Measurements from ENCODE around the gene RING1.
A peak's percentile ranks its signal among the peaks of the same experiment; 100 is the strongest.

RING1 gene

DNA sequence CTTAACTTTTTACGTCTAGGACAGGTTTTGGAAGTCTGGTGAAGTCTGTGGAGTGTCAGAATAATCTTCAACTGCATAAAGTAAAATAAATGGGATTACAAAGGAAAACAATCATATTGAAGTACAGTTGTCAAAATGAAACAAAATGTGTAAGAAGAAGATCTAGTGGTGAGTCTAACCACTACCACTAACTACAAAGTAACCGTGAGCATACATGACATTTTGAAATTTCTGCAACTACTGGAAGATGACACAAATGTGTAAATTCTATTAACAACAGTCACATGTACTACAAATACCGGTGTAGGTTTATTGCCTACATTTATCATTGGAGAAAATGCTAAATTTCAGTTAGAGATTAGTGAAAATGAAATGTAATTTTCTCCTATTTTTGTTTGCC, 33.7 kb downstream of the RING1 start:
- FAIRE-seq: no peak
- TF ChIP-seq POLR2AphosphoS5 (IDR thresholded peaks at IDR 0.05; ENCODE audit: low read depth, low read length) (no peak), POLR2A (IDR thresholded peaks at IDR 0.05; ENCODE audit: low read depth, low read length) (no peak), TAF1 (IDR thresholded peaks at IDR 0.05; ENCODE audit: borderline replicate concordance, low read depth, low read length) (no peak)
- DNase-seq (ENCODE audit: insufficient read length): no peak

DNA sequence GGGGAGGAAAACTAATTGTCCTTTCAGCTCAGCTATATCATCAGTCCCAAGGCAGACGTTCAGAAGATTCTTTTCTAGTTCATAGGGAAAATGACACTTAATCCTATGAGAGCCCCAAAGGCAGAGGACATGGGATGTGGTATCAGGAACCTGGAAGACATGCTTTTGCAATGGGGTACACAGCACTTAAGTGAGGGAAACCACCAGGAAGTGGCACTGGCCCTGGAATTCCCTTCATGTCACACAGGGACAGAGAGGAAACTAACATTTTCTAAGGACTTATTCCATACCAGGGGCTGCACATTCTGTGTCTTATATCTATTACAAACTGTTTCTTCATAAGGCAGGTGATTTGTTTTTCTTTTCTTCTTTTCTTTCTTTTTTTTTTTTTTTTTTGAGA, 35.2 kb downstream of the RING1 start:
- no peak for FAIRE-seq
- no peak for DNase-seq (ENCODE audit: insufficient read length)
- TF ChIP-seq POLR2A (IDR thresholded peaks at IDR 0.05; ENCODE audit: low read depth, low read length) (no peak), POLR2AphosphoS5 (IDR thresholded peaks at IDR 0.05; ENCODE audit: low read depth, low read length) (no peak)

DNA sequence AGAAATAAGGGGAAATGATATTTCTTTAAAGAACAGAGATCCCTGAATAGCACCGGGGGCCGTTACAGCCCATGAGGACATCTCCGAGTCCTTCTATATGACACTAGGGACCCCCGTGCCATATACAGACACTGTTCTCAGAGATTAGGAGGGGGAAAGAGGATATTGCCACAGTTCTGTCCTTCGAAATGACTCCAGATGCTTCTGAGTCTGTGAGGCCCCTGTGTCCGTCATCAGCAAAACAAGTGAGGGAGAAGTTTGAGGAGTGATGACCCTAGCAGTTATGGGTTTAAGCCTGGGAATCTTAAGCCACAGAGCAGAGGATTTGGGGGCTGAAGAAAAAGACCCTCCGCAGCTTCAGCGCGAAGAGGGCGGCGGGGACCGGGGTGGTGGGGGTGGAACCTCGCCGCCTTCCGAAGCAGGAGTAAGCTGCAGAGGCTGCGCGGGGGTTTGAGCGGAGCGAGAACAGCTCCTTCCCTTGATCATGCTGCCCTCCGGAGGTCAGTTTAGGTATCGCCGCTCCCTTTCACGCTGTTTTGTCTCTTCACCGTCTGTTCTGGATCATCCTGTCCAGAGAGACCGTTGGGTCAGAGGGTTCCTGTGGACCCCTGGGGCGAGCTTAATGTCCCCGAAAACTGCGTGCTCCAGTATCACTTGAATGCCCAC, 39.8 kb downstream of the RING1 start:
- TF ChIP-seq POLR2AphosphoS5 (IDR thresholded peaks at IDR 0.05; ENCODE audit: low read depth, low read length) (no peak), POLR2A (IDR thresholded peaks at IDR 0.05; ENCODE audit: low read depth, low read length) (no peak)
- peak; percentile 66 for DNase-seq (ENCODE audit: insufficient read length)
- peak; percentile 92 for FAIRE-seq

DNA sequence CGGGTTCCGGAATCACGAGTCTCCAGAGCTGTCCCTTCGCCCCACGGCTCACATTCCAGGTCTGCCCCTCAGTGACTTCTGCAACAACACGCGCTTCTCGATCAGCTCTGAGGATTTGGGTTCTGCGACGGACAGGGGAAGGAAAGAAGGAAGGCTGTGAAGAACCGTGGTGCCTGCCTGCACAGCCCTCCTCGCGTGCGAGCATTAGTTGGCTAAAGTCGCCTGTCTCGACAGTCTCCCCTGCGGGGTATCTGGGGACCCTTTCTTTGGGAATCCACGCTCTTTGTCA, 40.3 kb downstream of the RING1 start:
- DNase-seq (ENCODE audit: insufficient read length) (no peak), FAIRE-seq (no peak)
- TF ChIP-seq TAF1 (IDR thresholded peaks at IDR 0.05; ENCODE audit: borderline replicate concordance, low read depth, low read length) (no peak), POLR2A (IDR thresholded peaks at IDR 0.05; ENCODE audit: low read depth, low read length) (no peak), POLR2AphosphoS5 (IDR thresholded peaks at IDR 0.05; ENCODE audit: low read depth, low read length) (no peak)

DNA sequence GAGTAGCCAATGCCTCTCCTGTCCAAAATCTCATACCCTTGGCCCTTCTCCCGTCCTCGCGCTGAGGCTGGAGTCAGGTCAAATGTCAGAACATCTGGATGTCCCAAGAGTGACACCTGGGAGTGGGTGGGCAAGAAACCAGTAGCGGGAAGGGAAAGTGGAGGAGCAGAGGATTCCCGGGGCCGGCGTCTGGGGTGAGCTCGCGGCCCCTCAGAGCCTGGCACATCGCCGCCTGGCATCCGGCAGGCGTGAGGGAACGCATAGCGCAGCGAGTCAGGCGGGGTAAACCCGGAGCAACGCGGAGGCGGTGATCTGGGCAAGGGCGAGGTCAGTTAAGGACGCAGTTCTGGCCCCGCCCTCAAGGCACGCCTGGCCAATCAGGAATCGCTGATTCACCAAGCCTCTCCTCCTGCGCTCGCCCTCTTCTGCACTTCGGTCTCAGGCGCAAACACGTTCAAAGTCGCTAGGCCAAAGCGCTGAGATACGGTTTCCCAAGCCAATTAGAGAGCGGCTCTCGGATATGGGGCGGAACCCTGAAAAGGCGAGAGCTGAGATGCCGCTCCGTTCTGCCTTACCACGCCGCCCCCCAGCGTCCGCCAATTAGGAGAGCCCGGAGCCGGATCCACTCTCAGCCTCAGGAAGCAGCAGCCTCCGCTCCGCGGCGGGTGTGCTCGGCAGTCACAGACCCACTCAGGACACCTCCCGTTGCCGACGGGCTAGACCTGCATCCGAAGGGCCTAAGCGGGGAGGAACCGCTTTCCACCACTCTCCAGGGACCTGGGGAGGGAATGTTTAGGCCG, 40.8 kb downstream of the RING1 start:
- TF ChIP-seq POLR2A (IDR thresholded peaks at IDR 0.05; ENCODE audit: low read depth, low read length) (peak; percentile 96), TAF1 (IDR thresholded peaks at IDR 0.05; ENCODE audit: borderline replicate concordance, low read depth, low read length) (peak; percentile 56; the same call in 1 of the 2 replicates), POLR2AphosphoS5 (IDR thresholded peaks at IDR 0.05; ENCODE audit: low read depth, low read length) (peak; percentile 94)
- DNase-seq (ENCODE audit: insufficient read length) (peak; percentile 80), FAIRE-seq (peak; percentile 98)

- DNase-seq (ENCODE audit: insufficient read length) (no peak), FAIRE-seq (no peak)
- TF ChIP-seq TAF1 (IDR thresholded peaks at IDR 0.05; ENCODE audit: borderline replicate concordance, low read depth, low read length) (no peak), POLR2A (IDR thresholded peaks at IDR 0.05; ENCODE audit: low read depth, low read length) (no peak), POLR2AphosphoS5 (IDR thresholded peaks at IDR 0.05; ENCODE audit: low read depth, low read length) (no peak)
These were observed 41.7 kb downstream of the RING1 start for GRCh38 chr6:33249732-33250630.

- no peak for DNase-seq (ENCODE audit: insufficient read length)
- FAIRE-seq: no peak
These were observed 42.4 kb downstream of the RING1 start for GRCh38 chr6:33250731-33251130.

GRCh38 chr6:33251395-33252012, 43.2 kb downstream of the RING1 start:
- DNase-seq (ENCODE audit: insufficient read length) (no peak), FAIRE-seq (no peak)
- no peak for TF ChIP-seq TAF1 (IDR thresholded peaks at IDR 0.05; ENCODE audit: borderline replicate concordance, low read depth, low read length)
- no peak for TF ChIP-seq POLR2AphosphoS5 (IDR thresholded peaks at IDR 0.05; ENCODE audit: low read depth, low read length)
- TF ChIP-seq POLR2A (IDR thresholded peaks at IDR 0.05; ENCODE audit: low read depth, low read length): no peak

More at GRCh38 chr6:33250731-33251130, 42.4 kb downstream of the RING1 start:
- no peak for TF ChIP-seq POLR2AphosphoS5 (IDR thresholded peaks at IDR 0.05; ENCODE audit: low read depth, low read length)
- no peak for TF ChIP-seq TAF1 (IDR thresholded peaks at IDR 0.05; ENCODE audit: borderline replicate concordance, low read depth, low read length)
- no peak for TF ChIP-seq POLR2A (IDR thresholded peaks at IDR 0.05; ENCODE audit: low read depth, low read length)

- no peak for FAIRE-seq
- no peak for DNase-seq (ENCODE audit: insufficient read length)
- TF ChIP-seq POLR2AphosphoS5 (IDR thresholded peaks at IDR 0.05; ENCODE audit: low read depth, low read length) (no peak), TAF1 (IDR thresholded peaks at IDR 0.05; ENCODE audit: borderline replicate concordance, low read depth, low read length) (no peak), POLR2A (IDR thresholded peaks at IDR 0.05; ENCODE audit: low read depth, low read length) (no peak)
These were observed 44.5 kb downstream of the RING1 start for GRCh38 chr6:33252759-33253158.

GRCh38 chr6:33254591-33254990, 46.3 kb downstream of the RING1 start:
- TF ChIP-seq POLR2A (IDR thresholded peaks at IDR 0.05; ENCODE audit: low read depth, low read length): no peak
- no peak for TF ChIP-seq POLR2AphosphoS5 (IDR thresholded peaks at IDR 0.05; ENCODE audit: low read depth, low read length)
- no peak for TF ChIP-seq TAF1 (IDR thresholded peaks at IDR 0.05; ENCODE audit: borderline replicate concordance, low read depth, low read length)
- DNase-seq (ENCODE audit: insufficient read length) (no peak), FAIRE-seq (no peak)

DNA sequence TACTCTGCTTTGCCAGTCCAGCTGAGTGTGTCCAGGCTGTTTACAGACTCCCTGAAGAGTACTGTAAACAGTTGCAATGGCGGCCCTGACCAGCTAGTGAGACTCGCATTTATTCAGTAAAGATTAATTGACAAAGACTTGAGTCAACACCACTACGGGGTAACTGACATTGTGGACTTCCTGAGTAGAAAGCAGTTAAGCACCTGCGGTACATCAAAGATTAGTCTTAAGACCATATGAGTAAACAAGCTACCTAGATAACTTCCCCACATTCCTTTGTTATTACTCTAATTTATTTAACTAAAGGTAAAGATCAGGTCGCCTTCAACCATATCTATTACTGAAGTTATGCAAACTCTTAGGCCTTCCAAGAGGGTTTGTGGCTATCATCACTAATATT, 50.7 kb downstream of the RING1 start:
- TF ChIP-seq TAF1 (IDR thresholded peaks at IDR 0.05; ENCODE audit: borderline replicate concordance, low read depth, low read length): no peak
- TF ChIP-seq POLR2A (IDR thresholded peaks at IDR 0.05; ENCODE audit: low read depth, low read length): no peak
- no peak for TF ChIP-seq POLR2AphosphoS5 (IDR thresholded peaks at IDR 0.05; ENCODE audit: low read depth, low read length)
- no peak for DNase-seq (ENCODE audit: insufficient read length)
- FAIRE-seq: no peak
